ENCODE measurements around the gene EFS.
"Not testable (repeated sequence)": the region's sequence is repeated elsewhere in the genome, so short reads cannot be mapped to it uniquely, and the experiment has no call there.

The EFS gene

DNA sequence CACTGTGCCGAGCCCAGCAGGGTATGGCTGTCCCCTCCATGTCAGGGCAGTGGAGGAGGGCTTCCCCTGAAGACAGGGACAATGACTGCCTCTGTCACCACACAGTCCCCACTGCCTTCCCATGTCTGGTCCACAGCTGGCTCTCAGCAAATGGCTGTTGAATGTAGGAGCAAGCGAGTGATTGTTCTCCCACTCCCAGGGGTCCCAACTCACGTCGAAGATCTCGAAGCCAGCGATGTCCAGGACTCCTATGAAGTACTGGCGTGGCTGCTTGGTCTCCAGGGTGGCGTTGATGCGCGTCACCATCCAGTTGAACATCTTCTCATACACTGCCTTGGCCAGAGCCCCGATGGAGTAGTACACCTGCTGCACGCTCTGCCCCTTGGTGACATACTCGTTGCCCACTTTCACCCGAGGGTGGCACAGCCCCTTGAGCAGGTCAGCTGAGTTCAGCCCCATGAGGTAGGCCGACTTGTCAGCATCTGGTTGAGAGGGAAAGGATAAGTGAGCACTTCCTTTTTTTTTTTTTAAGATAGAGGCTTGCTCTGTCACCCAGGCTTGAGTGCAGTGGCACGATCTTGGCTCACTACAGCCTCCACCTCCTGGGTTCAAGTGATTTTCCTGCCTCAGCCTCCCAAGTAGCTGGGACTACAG is 35.7 kb upstream of the EFS start:
- not testable (repeated sequence) for H3K27ac ChIP-seq, H3K4me3 ChIP-seq

DNA sequence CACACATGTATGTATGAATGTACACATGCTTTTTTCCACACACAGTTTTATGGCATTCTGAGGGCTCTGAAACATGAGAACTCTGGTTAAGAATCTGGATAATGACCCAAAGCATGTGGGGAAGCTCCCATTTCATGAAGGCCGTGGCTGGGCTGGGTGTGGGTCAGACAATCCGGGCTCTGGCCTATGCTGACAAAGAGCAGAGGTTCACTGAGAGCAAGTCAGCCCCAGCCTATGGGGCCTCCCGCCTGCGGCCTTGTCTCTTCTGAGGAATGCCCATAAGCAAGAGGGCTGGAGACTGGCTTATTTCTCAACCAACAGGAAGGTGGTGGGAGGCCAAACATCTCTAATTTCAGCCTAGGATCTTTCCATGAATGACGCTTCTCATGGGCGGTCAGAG is 34.6 kb upstream of the EFS start:
- H3K27ac ChIP-seq = no peak overlapping the region
- H3K4me3 ChIP-seq = no peak overlapping the region

DNA sequence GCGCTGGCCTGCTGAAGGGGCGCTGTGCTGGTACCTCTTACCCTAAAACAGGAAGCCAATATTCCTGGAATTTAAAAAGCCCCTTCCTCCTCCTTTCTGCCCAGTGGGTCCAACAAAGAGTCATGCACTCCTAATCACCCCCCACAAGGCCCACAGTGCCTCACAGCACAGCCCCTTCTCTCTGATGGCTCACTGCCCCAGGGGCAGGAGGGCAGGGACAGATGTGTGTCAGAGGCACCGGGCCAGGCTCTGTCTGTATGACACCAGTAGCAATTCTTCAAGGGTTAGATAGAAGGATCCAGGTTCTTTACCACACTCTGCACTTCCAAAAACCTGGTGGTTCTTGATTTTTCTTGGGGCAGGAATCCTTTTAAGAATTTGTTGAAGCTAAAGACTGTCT is 34.2 kb upstream of the EFS start:
- Histone ChIP-seq H3K27ac (no peak overlapping the region), H3K4me3 (no peak overlapping the region)

DNA sequence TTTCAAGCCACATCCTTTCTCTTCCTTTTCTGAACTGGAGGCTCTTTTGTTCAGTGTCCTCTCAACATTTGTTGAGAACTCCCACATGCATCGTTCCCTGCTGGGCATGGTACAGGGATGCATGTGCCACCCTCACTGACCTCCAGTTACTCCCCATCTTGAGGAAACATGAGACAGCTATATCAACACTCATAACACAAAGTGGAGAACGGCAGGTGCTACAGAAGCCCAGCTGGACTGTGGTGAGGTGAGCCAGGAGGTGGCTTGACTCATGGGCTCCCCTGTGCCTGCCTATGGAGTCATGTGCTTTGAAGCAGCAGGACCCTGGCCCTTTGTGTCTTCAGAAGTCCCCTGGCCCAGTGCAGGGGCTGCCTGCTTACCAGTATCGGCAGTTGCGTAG is 33.4 kb upstream of the EFS start:
- no peak overlapping the region for H3K4me3 ChIP-seq

DNA sequence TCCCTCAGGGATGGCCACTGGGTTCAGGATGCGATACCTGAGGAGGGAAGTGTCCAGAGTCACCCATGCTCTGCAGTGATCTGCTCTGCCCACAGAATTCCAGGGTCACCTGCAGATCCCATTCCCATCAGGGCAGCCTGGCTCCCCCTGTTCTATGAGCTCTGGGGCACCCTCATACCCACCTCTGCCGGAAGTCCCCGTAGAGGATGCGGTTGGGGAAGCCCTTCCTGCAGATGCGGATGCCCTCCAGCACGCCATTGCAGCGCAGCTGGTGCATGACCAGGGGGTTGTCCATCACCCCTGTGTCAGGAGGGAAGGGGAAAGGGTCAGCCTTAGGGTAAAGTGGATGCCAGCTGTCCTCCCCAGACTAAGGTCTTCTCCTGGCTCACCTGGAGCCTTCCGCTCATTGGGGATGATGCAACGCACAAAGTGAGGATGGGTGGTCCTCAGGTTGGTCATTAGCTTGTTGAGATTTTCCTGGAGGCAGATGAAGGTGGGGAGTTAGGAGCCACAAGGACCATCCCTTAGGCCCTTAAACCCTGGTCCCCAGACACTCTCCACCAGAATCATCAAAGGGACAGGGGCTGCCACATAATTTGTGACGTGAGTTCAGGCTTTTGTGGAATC is 31.9 kb upstream of the EFS start:
- Histone ChIP-seq H3K4me3 (no peak overlapping the region), H3K27ac (no peak overlapping the region)

More for the DNA sequence above, 33.4 kb upstream of the EFS start:
- no peak overlapping the region for H3K27ac ChIP-seq

DNA sequence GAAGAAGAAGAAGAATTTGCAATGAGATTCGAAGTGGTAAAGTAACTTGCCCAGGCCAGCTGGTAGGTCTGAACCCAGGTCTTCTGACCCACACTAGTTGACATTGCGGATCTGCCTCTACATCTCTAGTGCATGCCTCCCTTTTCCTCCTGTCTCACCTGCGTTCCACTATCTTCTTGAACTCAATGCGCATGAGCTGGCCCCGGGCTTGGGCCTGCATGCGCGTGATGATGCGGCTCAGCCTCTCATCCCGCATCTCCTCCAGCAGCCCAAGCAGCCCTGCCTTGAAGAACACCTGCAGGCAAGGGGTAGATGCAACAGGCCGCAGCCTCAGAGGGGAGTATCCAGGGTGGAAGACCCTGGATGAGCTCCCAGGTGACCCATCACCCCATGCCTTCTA is 31.2 kb upstream of the EFS start:
- Histone ChIP-seq H3K27ac (no peak overlapping the region), H3K4me3 (no peak overlapping the region)

DNA sequence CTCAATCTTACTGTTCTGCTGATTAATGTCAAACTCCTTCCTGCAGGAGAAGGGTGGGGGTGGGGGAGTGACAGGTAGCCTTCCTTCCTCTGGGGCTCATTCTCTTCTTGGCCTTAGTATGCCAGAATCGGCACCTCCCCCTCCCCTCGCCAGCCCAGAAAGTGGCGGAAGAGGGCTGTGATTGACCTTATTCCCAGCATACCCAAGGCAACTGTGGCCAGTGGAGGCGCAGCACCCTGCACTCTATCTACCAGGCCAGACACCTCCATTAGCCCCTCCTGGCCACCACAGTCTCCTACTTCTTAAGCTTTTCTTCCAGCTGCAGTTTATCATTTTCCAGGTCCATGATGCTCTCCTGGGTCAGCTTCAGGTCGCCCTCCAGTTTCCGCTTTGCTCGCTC is 27.6 kb upstream of the EFS start:
- no peak overlapping the region for H3K27ac ChIP-seq
- no peak overlapping the region for H3K4me3 ChIP-seq

DNA sequence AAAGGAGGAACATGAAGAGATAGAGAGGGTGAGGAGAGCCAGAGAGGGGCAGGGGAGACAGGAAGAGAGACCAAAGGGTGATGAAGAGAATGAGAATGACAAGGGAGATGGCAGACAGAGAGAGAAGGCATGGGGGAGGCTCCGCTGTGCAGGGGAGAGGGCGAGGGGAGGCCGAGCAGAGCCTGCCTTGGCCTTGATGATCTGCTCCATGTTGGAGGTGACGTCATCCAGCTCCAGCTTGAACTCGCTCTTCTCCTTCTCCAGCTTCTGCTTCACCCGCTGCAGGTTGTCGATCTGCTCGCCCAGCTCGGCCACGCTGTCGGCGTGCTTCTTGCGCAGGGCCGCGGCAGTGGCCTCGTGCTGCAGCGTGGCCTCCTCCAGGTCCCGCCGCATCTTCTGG is 24.9 kb upstream of the EFS start:
- not testable (repeated sequence) for H3K4me3 ChIP-seq, H3K27ac ChIP-seq

DNA sequence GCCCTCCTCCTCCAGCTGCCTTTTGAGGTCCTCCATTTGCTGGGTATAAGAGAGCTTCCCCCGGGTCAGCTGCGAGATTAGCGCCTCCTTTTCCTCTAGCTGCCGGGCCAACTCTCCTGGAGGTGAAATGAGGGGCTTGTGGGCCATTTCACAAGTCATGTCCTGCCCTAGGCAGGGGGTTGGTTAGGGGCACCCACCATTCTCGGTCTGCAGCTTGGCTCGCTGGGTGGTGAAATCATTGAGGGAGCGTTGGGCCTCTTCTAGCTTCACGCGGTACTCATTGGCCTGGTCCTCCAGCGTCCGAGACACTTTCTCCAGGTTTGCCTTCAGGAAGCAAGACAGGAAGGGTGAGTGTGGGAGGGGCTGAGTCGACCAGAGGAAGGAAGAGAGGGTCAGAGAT is 24.4 kb upstream of the EFS start:
- H3K27ac ChIP-seq = no peak overlapping the region
- H3K4me3 ChIP-seq = no peak overlapping the region

DNA sequence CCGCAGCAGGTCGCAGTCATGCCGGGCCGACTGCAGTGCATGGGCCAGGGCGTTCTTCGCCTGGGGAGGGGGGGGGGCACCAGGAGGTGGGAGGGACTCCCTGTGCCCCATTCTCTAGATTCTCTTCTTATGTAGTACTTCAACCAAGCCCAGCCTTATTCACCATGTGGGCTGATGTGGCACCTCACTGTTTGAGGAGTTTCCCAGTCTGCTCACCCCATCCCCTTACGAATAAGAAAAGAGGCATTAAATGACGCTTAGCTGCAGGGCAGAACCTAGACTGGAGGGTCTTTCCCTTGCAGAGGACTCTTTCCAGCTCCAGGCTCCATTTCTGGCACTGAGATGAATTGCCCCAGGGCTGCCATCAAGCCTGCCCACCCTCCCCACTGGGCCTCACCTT is 24.0 kb upstream of the EFS start:
- Histone ChIP-seq H3K4me3 (no peak overlapping the region), H3K27ac (no peak overlapping the region)

DNA sequence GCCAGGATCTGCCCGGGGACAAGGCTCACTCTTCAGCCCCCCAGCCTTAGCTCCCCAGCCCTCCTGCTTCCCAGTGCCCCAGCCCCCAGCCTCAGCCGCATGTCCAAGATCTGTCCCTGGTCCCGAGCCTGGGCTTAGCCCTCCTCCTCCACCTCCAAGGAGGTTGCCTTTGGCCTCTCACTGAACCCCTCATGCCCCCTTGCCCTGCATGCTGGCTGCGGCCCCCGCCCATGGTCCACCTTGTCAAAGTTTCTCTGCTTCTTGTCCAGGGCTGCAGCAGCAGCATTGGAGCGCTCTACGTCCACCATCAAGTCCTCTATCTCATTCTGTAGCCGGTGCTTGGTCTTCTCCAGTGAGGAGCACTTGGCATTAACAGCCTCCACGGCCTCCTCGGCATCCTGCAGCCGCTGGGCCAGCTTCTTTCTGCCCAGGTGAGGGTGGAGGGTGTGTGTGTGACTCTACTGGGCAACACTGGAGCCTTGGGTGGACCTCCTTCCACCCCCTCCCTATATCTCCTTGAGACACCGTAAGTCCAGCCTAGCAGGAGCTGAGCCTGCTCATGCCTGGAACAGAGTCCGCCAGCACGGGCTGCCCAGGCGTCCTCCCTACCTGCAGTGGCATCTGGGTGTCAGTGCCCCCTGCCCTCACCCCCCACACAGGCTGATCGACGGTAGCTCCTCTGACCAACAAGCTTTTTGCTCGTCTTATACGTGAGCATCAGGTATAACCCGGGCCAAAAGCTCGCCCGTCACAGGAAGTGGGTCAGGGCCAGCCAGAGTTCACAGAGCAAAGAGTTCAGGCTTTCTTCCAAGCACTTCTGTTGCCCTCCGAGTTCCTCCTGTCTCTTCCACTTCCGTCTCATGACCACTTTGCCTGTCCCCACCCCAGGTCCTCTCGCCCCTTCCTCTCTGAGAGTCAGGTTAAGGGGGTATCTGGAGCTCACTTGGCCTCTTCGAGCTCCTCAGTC is 23.2 kb upstream of the EFS start:
- Histone ChIP-seq H3K27ac (no peak overlapping the region), H3K4me3 (no peak overlapping the region)

DNA sequence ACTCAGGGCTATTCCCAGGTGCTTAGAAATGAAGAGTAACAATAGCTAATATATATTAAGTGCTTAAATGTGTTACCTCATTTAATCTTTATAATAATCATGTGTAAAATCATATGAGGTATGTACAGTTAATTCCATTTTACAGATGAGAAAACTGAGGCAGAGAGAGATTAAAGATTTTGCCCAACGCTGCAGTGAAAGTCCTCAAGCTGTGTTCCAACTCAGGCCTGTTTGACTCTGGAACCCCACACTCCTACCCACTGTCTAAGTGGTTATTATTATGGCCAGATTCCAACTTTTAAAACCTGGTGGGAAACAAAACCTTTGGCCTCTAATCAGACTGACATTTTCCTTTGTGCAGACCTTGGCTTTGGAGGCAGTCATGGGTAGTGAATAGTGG is 22.0 kb upstream of the EFS start:
- Histone ChIP-seq H3K4me3 (no peak overlapping the region), H3K27ac (no peak overlapping the region)

DNA sequence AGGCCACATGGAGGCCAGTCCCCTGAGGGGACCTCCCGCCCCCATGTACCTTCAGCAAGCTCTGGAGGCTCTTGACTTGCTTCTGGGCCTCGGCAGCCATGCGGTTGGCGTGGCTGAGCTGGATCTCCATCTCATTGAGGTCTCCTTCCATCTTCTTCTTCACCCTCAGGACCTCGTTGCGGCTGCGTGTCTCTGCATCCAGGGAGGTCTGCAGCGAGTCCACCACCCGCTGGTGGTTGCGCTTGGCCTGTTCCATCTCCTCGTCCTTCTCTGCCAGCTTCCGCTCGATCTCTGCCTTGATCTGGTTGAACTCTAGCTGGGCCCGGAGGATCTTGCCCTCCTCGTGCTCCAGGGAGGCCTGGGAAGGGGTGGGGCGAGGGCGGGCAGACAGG is 21.3 kb upstream of the EFS start:
- not testable (repeated sequence) for H3K4me3 ChIP-seq, H3K27ac ChIP-seq

DNA sequence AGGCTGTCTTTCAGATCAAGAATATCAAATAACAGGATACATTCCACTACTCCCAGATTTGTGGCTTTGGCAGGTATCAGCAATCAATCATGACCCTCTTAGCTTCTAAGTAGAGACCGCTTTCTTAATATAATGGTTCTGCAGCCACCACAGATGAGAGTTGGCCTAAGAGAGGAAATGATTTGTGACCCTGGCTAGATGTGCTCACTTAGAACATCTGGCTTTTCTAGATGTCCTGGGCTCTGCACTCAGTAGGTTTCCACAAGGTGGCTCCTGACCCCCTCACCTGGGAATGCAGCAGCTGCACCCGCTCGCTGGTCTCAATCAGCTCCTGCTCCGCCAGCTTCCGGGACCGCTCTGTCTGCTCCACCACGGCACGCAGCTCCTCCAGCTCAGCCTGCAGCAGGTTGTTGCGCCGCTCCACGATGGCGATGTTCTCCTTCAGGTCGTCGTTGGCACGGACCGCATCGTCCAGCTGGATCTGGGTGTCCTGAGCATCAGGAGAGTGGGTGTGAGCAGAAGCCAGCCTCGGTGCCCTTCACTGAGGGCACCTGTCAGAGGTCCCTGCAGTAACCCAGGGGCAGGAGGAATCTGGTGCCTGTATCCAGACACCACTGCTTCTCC is 20.8 kb upstream of the EFS start:
- no peak overlapping the region for H3K4me3 ChIP-seq
- H3K27ac ChIP-seq = no peak overlapping the region

DNA sequence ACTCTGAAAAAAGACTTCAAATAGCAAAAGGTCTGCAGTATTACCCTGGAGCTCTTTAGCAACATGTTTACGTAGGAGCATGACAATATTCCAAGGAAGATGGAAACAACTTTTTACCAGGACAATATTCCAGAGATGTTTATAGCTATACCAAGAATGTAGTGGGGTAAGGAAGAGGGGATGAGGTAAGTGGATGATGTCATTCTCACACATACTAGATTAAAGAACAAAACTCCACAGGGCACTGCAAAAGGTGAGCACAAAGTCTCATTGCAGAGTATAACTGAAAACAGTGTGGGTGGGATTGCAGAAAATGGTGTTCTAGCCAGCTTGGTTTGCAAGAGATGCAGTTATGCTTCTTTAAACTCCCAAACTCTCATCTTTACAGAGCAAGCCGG is 20.3 kb upstream of the EFS start:
- Histone ChIP-seq H3K4me3 (no peak overlapping the region), H3K27ac (no peak overlapping the region)

DNA sequence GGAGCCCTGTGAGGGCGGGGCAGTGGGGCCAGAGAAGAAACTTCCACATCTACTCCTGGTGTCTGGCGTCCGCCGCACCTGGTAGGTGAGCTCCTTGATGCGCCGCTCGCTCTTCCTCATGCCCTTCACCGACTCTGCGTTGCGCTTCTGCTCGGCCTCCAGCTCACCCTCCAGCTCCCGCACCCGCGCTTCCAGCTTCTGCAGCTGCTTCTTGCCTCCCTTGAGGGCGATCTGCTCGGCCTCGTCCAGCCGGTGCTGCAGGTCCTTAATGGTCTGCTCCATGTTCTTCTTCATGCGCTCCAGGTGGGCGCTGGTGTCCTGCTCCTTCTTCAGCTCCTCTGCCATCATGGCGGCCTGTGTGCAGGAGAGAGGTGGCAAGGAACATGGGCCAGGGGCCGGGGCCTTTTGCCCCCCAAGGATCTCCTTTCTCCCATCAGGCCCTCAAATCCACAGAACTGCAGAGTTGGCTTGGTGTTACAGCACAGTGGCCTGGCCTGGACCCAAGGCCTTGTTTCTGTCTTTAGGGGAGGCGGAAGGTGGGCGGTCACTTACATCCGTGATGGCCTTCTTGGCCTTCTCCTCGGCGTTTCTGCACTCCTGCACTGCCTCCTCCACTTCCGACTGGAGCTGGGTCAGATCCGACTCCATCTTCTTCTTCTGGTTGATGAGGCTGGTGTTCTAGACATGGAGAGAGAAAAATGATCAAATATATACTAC is 19.6 kb upstream of the EFS start:
- no peak overlapping the region for H3K4me3 ChIP-seq
- H3K27ac ChIP-seq = no peak overlapping the region

DNA sequence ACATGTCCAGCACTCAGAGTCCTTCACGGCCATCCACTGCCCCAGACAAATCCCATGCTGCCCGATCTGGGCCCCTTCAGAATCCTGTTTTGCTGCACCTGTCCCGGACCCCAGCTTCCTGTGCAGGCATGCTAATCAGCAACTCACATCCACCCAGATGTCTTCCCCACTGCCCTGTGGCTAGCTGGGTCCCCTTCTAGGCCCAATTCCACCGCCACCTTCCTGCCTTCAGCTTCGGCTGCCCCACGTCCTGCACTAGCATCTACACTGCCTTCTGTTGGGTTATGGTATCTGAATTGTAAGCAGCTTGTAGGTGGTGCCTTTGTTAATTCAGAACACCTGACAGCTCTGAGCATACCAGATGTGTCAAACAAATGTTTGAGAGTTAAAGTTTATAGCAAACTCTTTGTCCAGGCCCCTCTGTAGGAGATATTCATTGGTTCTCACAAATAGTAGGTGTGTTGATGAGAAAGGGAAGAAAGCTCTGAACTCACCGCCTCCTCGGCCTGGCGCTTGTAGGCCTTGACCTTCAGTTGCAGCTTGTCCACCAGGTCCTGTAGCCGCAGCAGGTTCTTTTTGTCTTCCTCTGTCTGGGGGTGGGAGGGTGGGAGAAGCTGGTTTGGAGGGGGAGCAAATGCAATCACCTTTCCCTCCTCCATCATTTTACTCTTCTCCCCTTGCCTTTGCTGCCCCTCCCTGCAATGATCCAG is 17.9 kb upstream of the EFS start:
- H3K27ac ChIP-seq = no peak overlapping the region
- H3K4me3 ChIP-seq = no peak overlapping the region

DNA sequence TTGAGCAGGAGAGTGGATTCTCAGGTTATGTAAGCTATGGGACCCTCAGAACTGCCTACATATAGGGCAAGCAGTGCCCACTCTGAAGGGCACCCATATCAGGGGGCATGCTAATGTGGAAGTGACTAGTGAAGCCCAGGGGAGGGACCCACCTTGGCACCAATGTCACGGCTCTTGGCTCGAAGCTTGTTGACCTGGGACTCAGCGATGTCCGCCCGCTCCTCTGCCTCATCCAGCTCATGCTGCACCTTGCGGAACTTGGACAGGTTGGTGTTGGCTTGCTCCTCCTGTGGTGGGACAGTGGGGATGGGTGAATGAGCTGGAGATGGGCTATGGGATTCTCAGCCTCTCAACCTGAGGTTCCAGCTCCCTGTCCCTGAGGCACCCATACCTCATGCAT is 17.3 kb upstream of the EFS start:
- H3K27ac ChIP-seq = no peak overlapping the region
- no peak overlapping the region for H3K4me3 ChIP-seq

DNA sequence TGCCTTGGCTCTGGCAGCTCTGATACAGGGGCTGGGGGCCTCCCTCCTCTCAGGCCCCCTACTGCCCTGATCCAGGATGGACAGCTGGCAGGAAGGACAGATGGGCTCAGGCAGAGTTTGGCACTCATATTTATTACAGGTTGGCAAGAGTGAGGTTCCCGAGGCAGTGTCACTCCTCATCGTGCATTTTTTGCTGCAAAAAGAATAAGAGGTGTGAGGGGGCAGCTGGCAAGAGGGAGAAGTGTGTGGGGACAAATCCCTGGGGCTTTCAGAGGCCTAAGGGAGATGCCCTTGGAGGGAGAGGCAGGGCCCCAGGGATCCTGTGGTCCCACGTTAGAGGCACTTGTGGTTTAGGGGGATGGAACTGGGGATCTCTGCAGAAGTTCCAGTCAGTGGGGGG is 16.9 kb upstream of the EFS start:
- Histone ChIP-seq H3K27ac (no peak overlapping the region), H3K4me3 (no peak overlapping the region)

All from skin epidermis (tissue), 12 donors.